HG03196 (cell line): ENCODE measurements around the gene ITIH3.

ENCODE experiments used
- ATAC-seq: cut with Tn5 transposase; IDR thresholded peaks from one replicate; pipeline ENCODE4 v1.9.1; 2021; ENCODE audit not compliant: unreplicated experiment

Gene ITIH3

GRCh38 chr3:52820736-52821135 lies 26.1 kb downstream of the ITIH3 start:
- ATAC-seq = no peak

- no peak for ATAC-seq
Measured at GRCh38 chr3:52822363-52822762, 27.8 kb downstream of the ITIH3 start.

GRCh38 chr3:52824037-52824436 lies 29.4 kb downstream of the ITIH3 start:
- no peak for ATAC-seq

GRCh38 chr3:52827441-52827840 lies 32.8 kb downstream of the ITIH3 start:
- ATAC-seq = no peak

- no peak for ATAC-seq
Measured at GRCh38 chr3:52827866-52828376, 33.3 kb downstream of the ITIH3 start.

GRCh38 chr3:52829482-52829881 lies 34.9 kb downstream of the ITIH3 start:
- no peak for ATAC-seq

GRCh38 chr3:52829906-52830463 lies 35.4 kb downstream of the ITIH3 start:
- no peak for ATAC-seq

- ATAC-seq = no peak
Measured at GRCh38 chr3:52830535-52831258, 36.1 kb downstream of the ITIH3 start, which contains the start of gene ITIH4. ITIH4 (minus strand) TSS chr3:52830672; CDS start chr3:52830642, 30 bp downstream.

GRCh38 chr3:52831500-52832301 lies 37.1 kb downstream of the ITIH3 start:
- no peak for ATAC-seq

- no peak for ATAC-seq
Measured at GRCh38 chr3:52833202-52833601, 38.6 kb downstream of the ITIH3 start.

GRCh38 chr3:52834871-52835501 lies 40.4 kb downstream of the ITIH3 start, which contains the start of gene MUSTN1:
MUSTN1 (minus strand) TSS chr3:52835019; CDS start chr3:52834948, 71 bp downstream.
- no peak for ATAC-seq

- no peak for ATAC-seq
Measured at GRCh38 chr3:52835766-52836470, 41.3 kb downstream of the ITIH3 start.

- ATAC-seq = no peak
Measured at GRCh38 chr3:52836471-52836845, 41.9 kb downstream of the ITIH3 start.

- ATAC-seq = no peak
Measured at GRCh38 chr3:52836986-52837385, 42.4 kb downstream of the ITIH3 start.

GRCh38 chr3:52838561-52839267 lies 44.1 kb downstream of the ITIH3 start:
- ATAC-seq = peak; percentile 38

- no peak for ATAC-seq
Measured at GRCh38 chr3:52839268-52839575, 44.6 kb downstream of the ITIH3 start.

GRCh38 chr3:52839892-52840545 lies 45.4 kb downstream of the ITIH3 start:
- ATAC-seq = no peak

GRCh38 chr3:52841211-52841980 lies 46.8 kb downstream of the ITIH3 start:
- no peak for ATAC-seq

GRCh38 chr3:52841981-52842340 lies 47.4 kb downstream of the ITIH3 start:
- no peak for ATAC-seq
